Hepatocyte (in vitro differentiated cells): ENCODE results near the gene QRFP. TPM values are rescaled to one million over a fixed set of nuclear protein-coding genes. Genes with fewer than 3 reads are reported as not detected.

Experiments used
- DNase-seq: peaks from one replicate; pipeline ENCODE4 v3.0.0-alpha.2; 2016; ENCODE audit warnings: low spot score
- H2AFZ ChIP-seq: fragments of 200-600 bp; sonication (generic); 2 replicates; pipeline ENCODE4 v1.6.0; 2016; ENCODE audit warnings: antibody characterized with exemption, mild to moderate bottlenecking
- H3K27ac ChIP-seq: fragments of 200-600 bp; sonication (generic); 2 replicates; pipeline ENCODE4 v1.5.1; 2016; ENCODE audit warnings: mild to moderate bottlenecking
- H3K27me3 ChIP-seq: fragments of 200-600 bp; sonication (generic); 2 replicates; pipeline ENCODE4 v1.6.1; 2016
- H3K36me3 ChIP-seq: fragments of 200-600 bp; sonication (generic); replicated peaks from 2 replicates; pipeline ENCODE4 v1.5.1; 2016; ENCODE audit warnings: low read depth; ENCODE audit not compliant: insufficient read depth
- H3K4me1 ChIP-seq: fragments of 200-600 bp; sonication (generic); 2 replicates; pipeline ENCODE4 v1.5.1; 2016; ENCODE audit warnings: mild to moderate bottlenecking, moderate library complexity; ENCODE audit not compliant: insufficient read depth
- H3K4me2 ChIP-seq: fragments of 200-600 bp; sonication (generic); 2 replicates; pipeline ENCODE4 v1.6.0; 2016
- H3K4me3 ChIP-seq: fragments of 200-600 bp; sonication (generic); 2 replicates; pipeline ENCODE4 v1.5.1; 2016; ENCODE audit warnings: mild to moderate bottlenecking
- H3K79me2 ChIP-seq: fragments of 200-600 bp; sonication (generic); 2 replicates; pipeline ENCODE4 v1.6.0; 2017; ENCODE audit warnings: mild to moderate bottlenecking
- H3K9me2 ChIP-seq: fragments of 200-600 bp; sonication (generic); replicated peaks from 2 replicates; pipeline ENCODE4 v1.6.0; 2017; ENCODE audit warnings: mild to moderate bottlenecking; ENCODE audit not compliant: insufficient read depth
- H3K9me3 ChIP-seq: fragments of 200-600 bp; sonication (generic); 2 replicates; pipeline ENCODE4 v1.5.1; 2016; ENCODE audit warnings: low read depth, mild to moderate bottlenecking
- H4K20me1 ChIP-seq: fragments of 200-600 bp; sonication (generic); 2 replicates; pipeline ENCODE4 v1.6.0; 2016; ENCODE audit warnings: mild to moderate bottlenecking; ENCODE audit not compliant: insufficient read depth, poor library complexity, severe bottlenecking
- EZH2 ChIP-seq: fragments of 200-600 bp; sonication (generic); IDR thresholded peaks from 2 replicates; pipeline ENCODE4 v1.6.1; 2016; ENCODE audit warnings: antibody characterized with exemption, mild to moderate bottlenecking, borderline replicate concordance
- EZH2phosphoT487 ChIP-seq: fragments of 200-600 bp; sonication (generic); IDR thresholded peaks from one replicate; pipeline ENCODE4 v1.6.1; 2018; ENCODE audit warnings: antibody characterized with exemption, mild to moderate bottlenecking, low read depth, moderate library complexity; ENCODE audit not compliant: unreplicated experiment, severe bottlenecking
- WGBS: methylation state at CpG from one replicate; pipeline ENCODE4 v1.1.6; 2016; ENCODE audit warnings: low lambda C conversion rate; ENCODE audit errors: missing lambda C conversion rate; 5-methylcytosine and 5-hydroxymethylcytosine counted together
- polyA plus RNA-seq: library from polyadenylated mRNA; unstranded; fragments of >200 nt; fragmentation: Nextera tagmentation; extraction: Ambion mirVana; gene quantifications from 2 replicates; pipeline ENCODE4 v1.2.1, GENCODE V29; 2016
- total RNA-seq: library from RNA; depleted of rRNA; stranded (reverse); fragments of >200 nt; gene quantifications from 2 replicates; pipeline ENCODE4 v1.2.3, GENCODE V29; 2014
- TF ChIP-seq, protein P1 (sequence below): fragments of 200-600 bp; sonication (generic); IDR thresholded peaks from 2 replicates; pipeline ENCODE4 v1.5.1; 2016; ENCODE audit warnings: antibody characterized with exemption, mild to moderate bottlenecking; ENCODE audit not compliant: poor library complexity

QRFP gene
- total and polyA plus RNA-seq, 2 experiments from 2014 or later = 0.21 TPM; not detected in 1

- H3K36me3 ChIP-seq = no peaks in the 10 kb centered on the region
- no peak overlapping the region for H3K4me2 ChIP-seq
- WGBS = 85% methylated on average over 28 of the region's 29 CpGs
- no peak overlapping the region for H2AFZ ChIP-seq
- no peaks in the 10 kb centered on the region for H3K27me3 ChIP-seq
- no peak overlapping the region for H3K4me3 ChIP-seq
- no peaks in the 10 kb centered on the region for H4K20me1 ChIP-seq
- no peak overlapping the region for H3K27ac ChIP-seq
- TF ChIP-seq, protein P1, sequence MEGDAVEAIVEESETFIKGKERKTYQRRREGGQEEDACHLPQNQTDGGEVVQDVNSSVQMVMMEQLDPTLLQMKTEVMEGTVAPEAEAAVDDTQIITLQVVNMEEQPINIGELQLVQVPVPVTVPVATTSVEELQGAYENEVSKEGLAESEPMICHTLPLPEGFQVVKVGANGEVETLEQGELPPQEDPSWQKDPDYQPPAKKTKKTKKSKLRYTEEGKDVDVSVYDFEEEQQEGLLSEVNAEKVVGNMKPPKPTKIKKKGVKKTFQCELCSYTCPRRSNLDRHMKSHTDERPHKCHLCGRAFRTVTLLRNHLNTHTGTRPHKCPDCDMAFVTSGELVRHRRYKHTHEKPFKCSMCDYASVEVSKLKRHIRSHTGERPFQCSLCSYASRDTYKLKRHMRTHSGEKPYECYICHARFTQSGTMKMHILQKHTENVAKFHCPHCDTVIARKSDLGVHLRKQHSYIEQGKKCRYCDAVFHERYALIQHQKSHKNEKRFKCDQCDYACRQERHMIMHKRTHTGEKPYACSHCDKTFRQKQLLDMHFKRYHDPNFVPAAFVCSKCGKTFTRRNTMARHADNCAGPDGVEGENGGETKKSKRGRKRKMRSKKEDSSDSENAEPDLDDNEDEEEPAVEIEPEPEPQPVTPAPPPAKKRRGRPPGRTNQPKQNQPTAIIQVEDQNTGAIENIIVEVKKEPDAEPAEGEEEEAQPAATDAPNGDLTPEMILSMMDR = no peak
- no peak for TF ChIP-seq EZH2
- no peak for DNase-seq
- H3K4me1 ChIP-seq = no peaks in the 10 kb centered on the region
- H3K9me3 ChIP-seq = no peaks in the 10 kb centered on the region
- H3K79me2 ChIP-seq = no peaks in the 10 kb centered on the region
- no peaks in the 10 kb centered on the region for H3K9me2 ChIP-seq
Measured at GRCh38 chr9:130897848-130898551, 1.4 kb upstream of the QRFP start.

GRCh38 chr9:130897105-130897751, 616 bp upstream of the QRFP start:
- H3K4me3 ChIP-seq = no peak overlapping the region
- no peaks in the 10 kb centered on the region for H3K9me2 ChIP-seq
- H3K9me3 ChIP-seq = no peaks in the 10 kb centered on the region
- H3K79me2 ChIP-seq = no peaks in the 10 kb centered on the region
- no peaks in the 10 kb centered on the region for H3K4me1 ChIP-seq
- no peak overlapping the region for H3K27ac ChIP-seq
- no peak overlapping the region for H2AFZ ChIP-seq
- TF ChIP-seq, protein P1 = no peak
- TF ChIP-seq EZH2phosphoT487 = no peak
- 97% methylated on average over 11 of the region's 16 CpGs for WGBS
- H4K20me1 ChIP-seq = no peaks in the 10 kb centered on the region
- DNase-seq = no peak
- no peak overlapping the region for H3K4me2 ChIP-seq
- H3K27me3 ChIP-seq = no peaks in the 10 kb centered on the region
- no peaks in the 10 kb centered on the region for H3K36me3 ChIP-seq

GRCh38 chr9:130895481-130896232, 955 bp downstream of the QRFP start:
- Histone ChIP-seq H3K9me3 (no peaks in the 10 kb centered on the region), H3K27ac (no peak overlapping the region), H2AFZ (no peak overlapping the region), H3K9me2 (no peaks in the 10 kb centered on the region), H3K79me2 (no peaks in the 10 kb centered on the region), H3K36me3 (no peaks in the 10 kb centered on the region), H4K20me1 (no peaks in the 10 kb centered on the region), H3K4me1 (no peaks in the 10 kb centered on the region), H3K4me2 (no peak overlapping the region), H3K4me3 (no peak overlapping the region), H3K27me3 (no peaks in the 10 kb centered on the region)
- TF ChIP-seq EZH2 (no peak), EZH2phosphoT487 (no peak)
- TF ChIP-seq, protein P1 = no peak
- WGBS = 90% methylated on average over 24 of the region's 24 CpGs
- no peak for DNase-seq
